Spleen (tissue), 11 donors: ENCODE data around the gene TMEM43. TPM values are rescaled to one million over a fixed set of nuclear protein-coding genes. Genes with fewer than 3 reads are reported as not detected.

Source experiments
- DNase-seq: peaks from one replicate; pipeline ENCODE4 v3.0.0-alpha.2; 2020
- H3K27ac ChIP-seq, 8 donors: fragments of 200-600 bp; sonication (generic) in 7 of 8; 1 replicate in 4 of 8; 2 replicates in 4 of 8; pipeline versions ENCODE4 v1.5.0 to v1.8.0; 2016 to 2021; ENCODE audit warnings: inconsistent platforms in 4 of 8, mild to moderate bottlenecking in 4 of 8, moderate library complexity in 1 of 8
- H3K27me3 ChIP-seq, 7 donors: fragments of 200-600 bp; sonication (generic) in 6 of 7; replicated peaks in 1 of 7; 1 replicate in 4 of 7; 2 replicates in 3 of 7; pipeline versions ENCODE4 v1.5.0 to v1.8.0; 2016 to 2021; ENCODE audit warnings: inconsistent platforms in 3 of 7, mild to moderate bottlenecking in 1 of 7
- H3K36me3 ChIP-seq, 6 donors: fragments of 200-600 bp; sonication (generic) in 5 of 6; 1 replicate in 4 of 6; 2 replicates in 2 of 6; pipeline versions ENCODE4 v1.5.0 to v1.8.0; 2016 to 2021; ENCODE audit warnings: inconsistent platforms in 2 of 6
- H3K4me1 ChIP-seq, 6 donors: fragments of 200-600 bp; sonication (generic) in 5 of 6; 1 replicate in 3 of 6; 2 replicates in 3 of 6; pipeline versions ENCODE4 v1.5.0 to v1.8.0; 2016 to 2021; ENCODE audit warnings: inconsistent platforms in 3 of 6
- H3K4me3 ChIP-seq, 8 donors: fragments of 200-600 bp; sonication (generic) in 7 of 8; 1 replicate in 4 of 8; 2 replicates in 4 of 8; pipeline versions ENCODE4 v1.5.0 to v1.8.0; 2016 to 2021; ENCODE audit warnings: inconsistent platforms in 4 of 8, mild to moderate bottlenecking in 4 of 8, moderate library complexity in 2 of 8
- H3K9me3 ChIP-seq, 8 donors: fragments of 200-600 bp; sonication (generic) in 7 of 8; 1 replicate in 4 of 8; 2 replicates in 4 of 8; pipeline versions ENCODE4 v1.5.0 to v1.8.0; 2016 to 2021; ENCODE audit warnings: inconsistent platforms in 4 of 8
- CTCF ChIP-seq, 11 experiments: fragments of 200-600 bp in 7 of 11; fragments of 450-650 bp in 4 of 11; sonication (generic) in 4 of 11; IDR thresholded peaks in 8 of 11; conservative IDR thresholded peaks in 3 of 11; 1 replicate in 7 of 11; 2 replicates in 4 of 11; pipeline versions ENCODE4 v1.4.0 to v1.8.0; 2016 to 2021; ENCODE audit warnings: antibody characterized with exemption in 11 of 11, inconsistent platforms in 4 of 11, mild to moderate bottlenecking in 1 of 11
- POLR2A ChIP-seq, 3 donors: fragments of 450-650 bp; IDR thresholded peaks; one replicate each; pipeline ENCODE4 v1.5.1; 2017; ENCODE audit warnings: antibody characterized with exemption in 3 of 3, mild to moderate bottlenecking in 1 of 3
- POLR2AphosphoS5 ChIP-seq, 3 donors: sonication (generic); formaldehyde crosslinking; IDR thresholded peaks; one replicate each; pipeline ENCODE4 v1.5.1; 2017; ENCODE audit warnings: antibody characterized with exemption in 3 of 3
- WGBS, 5 donors: extraction: QIAGEN DNeasy Blood & Tissue Kit in 3 of 5; methylation state at CpG; one replicate each; pipeline versions ENCODE4 v1.1.5 to v1.1.7; 2013 to 2018; 5-methylcytosine and 5-hydroxymethylcytosine counted together
- intact Hi-C: fragments of 100-400 bp; cut with DNase I; formaldehyde crosslinking; loops from one replicate; pipeline ENCODE4 v1.15.0; 2023; ENCODE audit warnings: low total_unique reads
- polyA plus RNA-seq, 3 donors: library from polyadenylated mRNA; stranded (reverse); fragments of 200-250 nt; gene quantifications; one replicate each; pipeline ENCODE4 v1.2.1, GENCODE V29; 2013
- total RNA-seq, 7 donors: library from RNA; depleted of rRNA in 3 of 7; stranded (reverse); fragments of >200 nt in 3 of 7; fragmentation: NEBNext Ultra II Directional in 4 of 7; extraction: Animal tissue kit (Norgen Biotek cat#: 25700) in 4 of 7; gene quantifications; one replicate each; pipeline versions ENCODE4 v1.1.0 to v1.2.1, GENCODE V29; 2016 to 2021
- donor health status: healthy with polysubstance abuse.
- donor health status: DM: no; HTN: no; CAD: no; lungs with moderate emphysema.
- donor health status: DM: no; HTN: no; CAD: no.
- donor health status: Bipolar disorder and iron deficiency.
- donor health status: healthy.
- donor health status: DM: no; HTN: no; CAD: no.
- donor health status: DM: yes; HTN: yes; CAD: no.

Gene TMEM43
- total and polyA plus RNA-seq, 10 donors: 18.7 to 64.2 (median 44.5) TPM

GRCh38 chr3:14133188-14133800 is 8.4 kb downstream of the TMEM43 start:
- H3K9me3 ChIP-seq: no peaks in the 10 kb centered on the region
- TF ChIP-seq POLR2AphosphoS5 (IDR thresholded peaks at IDR 0.05) (peak in 1 of 3 donors; percentile 52), CTCF (IDR thresholded peaks at IDR 0.05 in 8 of 11, conservative IDR thresholded peaks at IDR 0.05 in 3 of 11) (no peak)
- peaks cover 2 to 100% (median 85%) of the 10 kb centered on the region in 6 donors for H3K36me3 ChIP-seq
- H3K4me1 ChIP-seq: peaks cover 0 to 6% (median 2%) of the 10 kb centered on the region in 6 donors
- H3K27me3 ChIP-seq: no peaks in the 10 kb centered on the region
- DNase-seq: no peak
- H3K27ac ChIP-seq: no peak overlapping the region
- WGBS, 5 donors: 94 to 98% (median 96%) methylated on average over 10 of the region's 10 CpGs
- no peak overlapping the region for H3K4me3 ChIP-seq
- intact Hi-C loops: no loop called here

GRCh38 chr3:14133876-14134275 is 9.0 kb downstream of the TMEM43 start:
- no peak for DNase-seq
- WGBS, 5 donors: 93 to 100% (median 95%) methylated on average over 5 of the region's 5 CpGs
- Histone ChIP-seq H3K27ac (no peak overlapping the region), H3K4me3 (no peak overlapping the region), H3K36me3 (peaks cover 2 to 100% (median 85%) of the 10 kb centered on the region in 6 donors), H3K4me1 (peaks cover 0 to 6% (median 0%) of the 10 kb centered on the region in 6 donors), H3K27me3 (no peaks in the 10 kb centered on the region), H3K9me3 (no peaks in the 10 kb centered on the region)
- intact Hi-C loops: no loop called here
- TF ChIP-seq POLR2A (IDR thresholded peaks at IDR 0.05) (no peak), POLR2AphosphoS5 (IDR thresholded peaks at IDR 0.05) (no peak), CTCF (IDR thresholded peaks at IDR 0.05 in 8 of 11, conservative IDR thresholded peaks at IDR 0.05 in 3 of 11) (no peak)

GRCh38 chr3:14134291-14134690 is 9.4 kb downstream of the TMEM43 start:
- no peak for DNase-seq
- Histone ChIP-seq H3K9me3 (no peaks in the 10 kb centered on the region), H3K36me3 (peaks cover 2 to 100% (median 86%) of the 10 kb centered on the region in 6 donors), H3K4me3 (no peak overlapping the region), H3K27me3 (no peaks in the 10 kb centered on the region), H3K27ac (no peak overlapping the region), H3K4me1 (peaks cover 0 to 6% (median 0%) of the 10 kb centered on the region in 6 donors)
- 82 to 91% (median 85%) methylated on average over 5 to 6 of the region's 6 CpGs for WGBS, 5 donors
- intact Hi-C loops: no loop called here
- TF ChIP-seq POLR2AphosphoS5 (IDR thresholded peaks at IDR 0.05) (no peak), CTCF (IDR thresholded peaks at IDR 0.05 in 8 of 11, conservative IDR thresholded peaks at IDR 0.05 in 3 of 11) (no peak), POLR2A (IDR thresholded peaks at IDR 0.05) (no peak)

- peaks cover 2 to 100% (median 82%) of the 10 kb centered on the region in 6 donors for H3K36me3 ChIP-seq
- H3K27ac ChIP-seq: no peak overlapping the region
- WGBS, 5 donors: 81 to 96% (median 89%) methylated on average over 11 of the region's 11 CpGs
- H3K9me3 ChIP-seq: no peaks in the 10 kb centered on the region
- H3K27me3 ChIP-seq: no peaks in the 10 kb centered on the region
- intact Hi-C loops: no loop called here
- TF ChIP-seq POLR2A (IDR thresholded peaks at IDR 0.05) (no peak), POLR2AphosphoS5 (IDR thresholded peaks at IDR 0.05) (peak in 1 of 3 donors; percentile 15), CTCF (IDR thresholded peaks at IDR 0.05 in 8 of 11, conservative IDR thresholded peaks at IDR 0.05 in 3 of 11) (no peak)
- peaks cover 0 to 6% (median 0%) of the 10 kb centered on the region in 6 donors for H3K4me1 ChIP-seq
- DNase-seq: no peak
- H3K4me3 ChIP-seq: no peak overlapping the region
Observed at GRCh38 chr3:14135581-14135980, 10.7 kb downstream of the TMEM43 start.
